K562 (cell line): ENCODE data around the gene CXCL17. TPM values are rescaled to one million over a fixed set of nuclear protein-coding genes. Genes with fewer than 3 reads are reported as not detected.

Experiments
- BDP1 ChIP-seq: IDR thresholded peaks from 3 replicates; pipeline ENCODE4 v1.6.1; 2011; ENCODE audit not compliant: insufficient read length, insufficient read depth
- CXXC5 ChIP-seq: fragments of 250-450 bp; sonication (Bioruptor Pico); IDR thresholded peaks from 2 replicates; pipeline ENCODE4 v1.8.0; 2022; ENCODE audit warnings: inconsistent platforms, mild to moderate bottlenecking, moderate library complexity
- HDAC1 ChIP-seq, 2 experiments: fragments of 450-650 bp; IDR thresholded peaks; 2 replicates each; pipeline ENCODE4 v1.6.1; 2016 to 2017; ENCODE audit warnings: inconsistent platforms in 1 of 2, mild to moderate bottlenecking in 1 of 2, moderate library complexity in 1 of 2
- HES1 ChIP-seq: fragments of 450-650 bp; IDR thresholded peaks from 2 replicates; pipeline ENCODE4 v1.6.1; 2016; ENCODE audit warnings: low read depth, mild to moderate bottlenecking, moderate library complexity
- HMGN3 ChIP-seq: IDR thresholded peaks from 2 replicates; pipeline ENCODE4 v1.6.1; 2011; ENCODE audit warnings: borderline replicate concordance, low read depth, mild to moderate bottlenecking, mixed read lengths, low read length; ENCODE audit not compliant: insufficient read length; ENCODE audit errors: extremely low read depth
- KDM1A ChIP-seq, 2 experiments: fragments of 450-650 bp; IDR thresholded peaks; 2 replicates each; pipeline ENCODE4 v1.6.1; 2016; ENCODE audit warnings: mild to moderate bottlenecking in 2 of 2
- NONO ChIP-seq, 2 experiments: fragments of 200-400 bp in 1 of 2; fragments of 450-650 bp in 1 of 2; formaldehyde crosslinking in 1 of 2; IDR thresholded peaks; 2 replicates each; pipeline ENCODE4 v1.6.1; 2017; ENCODE audit warnings: low read depth in 2 of 2, mild to moderate bottlenecking in 2 of 2, moderate library complexity in 2 of 2, low read length in 1 of 2
- NRF1 ChIP-seq, 2 experiments: fragments of 450-650 bp; IDR thresholded peaks in 1 of 2; conservative IDR thresholded peaks in 1 of 2; 2 replicates each; pipeline ENCODE4 v1.6.1; 2014; ENCODE audit warnings: mild to moderate bottlenecking in 2 of 2
- PRDM10 ChIP-seq: fragments of 450-650 bp; IDR thresholded peaks from 2 replicates; pipeline ENCODE4 v1.6.1; 2018; ENCODE audit not compliant: partially characterized antibody
- PRPF4 ChIP-seq: fragments of 200-400 bp; formaldehyde crosslinking; IDR thresholded peaks from one replicate; pipeline ENCODE4 v1.6.1; 2017; ENCODE audit warnings: low read length, low read depth, mild to moderate bottlenecking; ENCODE audit not compliant: insufficient read depth, poor library complexity, severe bottlenecking
- TBL1XR1 ChIP-seq, 2 experiments: IDR thresholded peaks; 2 replicates each; pipeline ENCODE4 v1.6.1; 2012; ENCODE audit warnings: improper control_type of control experiment in 2 of 2, low read length in 2 of 2, mild to moderate bottlenecking in 1 of 2
- TOE1 ChIP-seq, 2 experiments: fragments of 450-650 bp in 1 of 2; sonication (generic) in 1 of 2; formaldehyde crosslinking in 1 of 2; IDR thresholded peaks; 2 replicates each; pipeline versions ENCODE4 v1.7.1 to v1.8.0; 2016 to 2022; ENCODE audit warnings: borderline replicate concordance in 2 of 2, mild to moderate bottlenecking in 2 of 2, antibody characterized with exemption in 1 of 2, inconsistent platforms in 1 of 2, low read depth in 1 of 2, missing genetic modification reagents in 1 of 2, moderate library complexity in 1 of 2
- polyA plus RNA-seq, 8 experiments: library from polyadenylated mRNA; depleted of rRNA in 4 of 8; stranded (reverse) in 5 of 8; unstranded in 3 of 8; fragments of >200 nt; fragmentation: Nextera tagmentation in 2 of 8; fragmentation: Illumina TruSeq in 1 of 8; extraction: Ambion mirVana in 2 of 8; extraction: Trizol in 1 of 8; gene quantifications; 2 replicates each; pipeline versions ENCODE4 v1.2.1 to v1.2.3, GENCODE V29; 2011 to 2014; ENCODE audit warnings: inconsistent platforms in 1 of 8, missing spikeins in 1 of 8
- total RNA-seq, 7 experiments: library from RNA; depleted of rRNA in 6 of 7; stranded (reverse); fragments of >200 nt in 6 of 7; fragmentation: Illumina TruSeq in 2 of 7; extraction: Trizol in 2 of 7; gene quantifications; 2 replicates each; pipeline versions ENCODE4 v1.2.1 to v1.2.3, GENCODE V29; 2011 to 2021; ENCODE audit warnings: low replicate concordance in 1 of 7
- TF ChIP-seq, protein P1 (sequence below): fragments of 250-450 bp; sonication (Bioruptor Pico); IDR thresholded peaks from 2 replicates; pipeline ENCODE4 v1.9.0; 2021; ENCODE audit warnings: mild to moderate bottlenecking, inconsistent platforms
- TF ChIP-seq, protein P2 (sequence below): sonication (generic); formaldehyde crosslinking; IDR thresholded peaks from 2 replicates; pipeline ENCODE4 v1.8.0; 2022; ENCODE audit warnings: mild to moderate bottlenecking, missing genetic modification reagents

The CXCL17 gene
- total and polyA plus RNA-seq, 9 of the 15 experiments (the other 6 are each of a cell fraction or from before 2014, with no cell fraction given) = 0.10 to 0.15 TPM; not detected in 7

DNA sequence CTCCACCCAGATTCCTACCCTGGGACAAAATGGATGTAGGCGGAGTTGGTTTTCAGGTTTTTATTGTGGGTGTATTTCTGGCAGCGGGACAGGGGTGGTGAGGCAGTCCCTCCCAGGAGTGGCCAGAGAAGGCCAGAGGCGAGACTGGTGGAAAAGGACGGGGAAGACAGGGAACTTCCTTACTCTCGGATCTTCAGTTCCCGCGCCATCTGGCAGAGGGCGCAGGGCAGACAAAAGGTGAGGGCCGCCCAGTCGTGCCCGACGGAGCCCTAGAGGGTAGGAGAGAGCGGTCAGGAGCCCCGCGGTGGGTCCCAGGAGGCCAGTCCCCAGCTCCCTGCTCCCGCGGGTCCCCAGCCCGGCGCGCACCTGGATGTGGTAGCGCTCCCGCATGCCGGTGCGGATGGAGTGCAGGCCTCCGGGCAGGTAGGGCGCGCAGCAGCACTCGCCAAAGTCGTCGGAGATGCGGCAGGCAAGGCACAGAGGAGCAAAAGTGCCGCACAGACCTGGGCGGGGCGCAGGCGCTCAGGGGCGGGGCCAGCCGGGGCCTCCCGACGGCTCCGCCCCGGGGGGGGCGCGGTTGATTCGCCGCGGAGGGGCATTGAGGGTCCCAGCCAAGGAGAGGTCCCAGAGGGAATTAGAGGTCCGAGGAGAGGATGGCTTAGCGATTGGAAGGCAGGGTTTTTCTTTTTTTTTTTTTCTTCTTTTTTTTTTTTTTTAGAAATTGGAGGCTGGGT is 55.6 kb downstream of the CXCL17 start (continued):
- TF ChIP-seq, protein P1, sequence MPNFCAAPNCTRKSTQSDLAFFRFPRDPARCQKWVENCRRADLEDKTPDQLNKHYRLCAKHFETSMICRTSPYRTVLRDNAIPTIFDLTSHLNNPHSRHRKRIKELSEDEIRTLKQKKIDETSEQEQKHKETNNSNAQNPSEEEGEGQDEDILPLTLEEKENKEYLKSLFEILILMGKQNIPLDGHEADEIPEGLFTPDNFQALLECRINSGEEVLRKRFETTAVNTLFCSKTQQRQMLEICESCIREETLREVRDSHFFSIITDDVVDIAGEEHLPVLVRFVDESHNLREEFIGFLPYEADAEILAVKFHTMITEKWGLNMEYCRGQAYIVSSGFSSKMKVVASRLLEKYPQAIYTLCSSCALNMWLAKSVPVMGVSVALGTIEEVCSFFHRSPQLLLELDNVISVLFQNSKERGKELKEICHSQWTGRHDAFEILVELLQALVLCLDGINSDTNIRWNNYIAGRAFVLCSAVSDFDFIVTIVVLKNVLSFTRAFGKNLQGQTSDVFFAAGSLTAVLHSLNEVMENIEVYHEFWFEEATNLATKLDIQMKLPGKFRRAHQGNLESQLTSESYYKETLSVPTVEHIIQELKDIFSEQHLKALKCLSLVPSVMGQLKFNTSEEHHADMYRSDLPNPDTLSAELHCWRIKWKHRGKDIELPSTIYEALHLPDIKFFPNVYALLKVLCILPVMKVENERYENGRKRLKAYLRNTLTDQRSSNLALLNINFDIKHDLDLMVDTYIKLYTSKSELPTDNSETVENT (CRISPR knock-in tag) = peak; percentile 67; the same call in 1 of the 2 replicates
- TF ChIP-seq PRDM10 (no peak), HMGN3 (peak; percentile 21), KDM1A (IDR thresholded peaks at IDR 0.05) (no peak), NRF1 (conservative IDR thresholded peaks at IDR 0.05 in 1 of 2, IDR thresholded peaks at IDR 0.05 in 1 of 2) (peak; percentile 83 to 85), CXXC5 (CRISPR knock-in tag) (peak; percentile 59; the same call in 1 of the 2 replicates), HDAC1 (IDR thresholded peaks at IDR 0.05) (no peak), BDP1 (no peak), PRPF4 (no peak), HES1 (no peak), TBL1XR1 (IDR thresholded peaks at IDR 0.05; ENCODE audit: low read length in 2 of 2) (no peak), TOE1 (IDR thresholded peaks at IDR 0.05; ENCODE audit: borderline replicate concordance) (peak; percentile 70; the same call in 1 of the 2 replicates), TOE1 (CRISPR knock-in tag; IDR thresholded peaks at IDR 0.05; ENCODE audit: borderline replicate concordance, low read depth) (no peak), NONO (IDR thresholded peaks at IDR 0.05; ENCODE audit: low read depth in 2 of 2, low read length in 1 of 2) (0 out of 4 replicates have a peak, but pooled peaks of 1 of the 2 experiments have one; percentile 41)
- TF ChIP-seq, protein P2, sequence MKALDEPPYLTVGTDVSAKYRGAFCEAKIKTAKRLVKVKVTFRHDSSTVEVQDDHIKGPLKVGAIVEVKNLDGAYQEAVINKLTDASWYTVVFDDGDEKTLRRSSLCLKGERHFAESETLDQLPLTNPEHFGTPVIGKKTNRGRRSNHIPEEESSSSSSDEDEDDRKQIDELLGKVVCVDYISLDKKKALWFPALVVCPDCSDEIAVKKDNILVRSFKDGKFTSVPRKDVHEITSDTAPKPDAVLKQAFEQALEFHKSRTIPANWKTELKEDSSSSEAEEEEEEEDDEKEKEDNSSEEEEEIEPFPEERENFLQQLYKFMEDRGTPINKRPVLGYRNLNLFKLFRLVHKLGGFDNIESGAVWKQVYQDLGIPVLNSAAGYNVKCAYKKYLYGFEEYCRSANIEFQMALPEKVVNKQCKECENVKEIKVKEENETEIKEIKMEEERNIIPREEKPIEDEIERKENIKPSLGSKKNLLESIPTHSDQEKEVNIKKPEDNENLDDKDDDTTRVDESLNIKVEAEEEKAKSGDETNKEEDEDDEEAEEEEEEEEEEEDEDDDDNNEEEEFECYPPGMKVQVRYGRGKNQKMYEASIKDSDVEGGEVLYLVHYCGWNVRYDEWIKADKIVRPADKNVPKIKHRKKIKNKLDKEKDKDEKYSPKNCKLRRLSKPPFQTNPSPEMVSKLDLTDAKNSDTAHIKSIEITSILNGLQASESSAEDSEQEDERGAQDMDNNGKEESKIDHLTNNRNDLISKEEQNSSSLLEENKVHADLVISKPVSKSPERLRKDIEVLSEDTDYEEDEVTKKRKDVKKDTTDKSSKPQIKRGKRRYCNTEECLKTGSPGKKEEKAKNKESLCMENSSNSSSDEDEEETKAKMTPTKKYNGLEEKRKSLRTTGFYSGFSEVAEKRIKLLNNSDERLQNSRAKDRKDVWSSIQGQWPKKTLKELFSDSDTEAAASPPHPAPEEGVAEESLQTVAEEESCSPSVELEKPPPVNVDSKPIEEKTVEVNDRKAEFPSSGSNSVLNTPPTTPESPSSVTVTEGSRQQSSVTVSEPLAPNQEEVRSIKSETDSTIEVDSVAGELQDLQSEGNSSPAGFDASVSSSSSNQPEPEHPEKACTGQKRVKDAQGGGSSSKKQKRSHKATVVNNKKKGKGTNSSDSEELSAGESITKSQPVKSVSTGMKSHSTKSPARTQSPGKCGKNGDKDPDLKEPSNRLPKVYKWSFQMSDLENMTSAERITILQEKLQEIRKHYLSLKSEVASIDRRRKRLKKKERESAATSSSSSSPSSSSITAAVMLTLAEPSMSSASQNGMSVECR = 0 out of 2 replicates have a peak, but pooled peaks have one; percentile 29
